Hematopoietic multipotent progenitor cell treated with erythropoietin and hydrocortisone succinate and interleukin-3 and kit ligand, for 8 days (in vitro differentiated cells): ENCODE data around the gene MED23.
"Not testable (repeated sequence)": the region's sequence is repeated elsewhere in the genome, so short reads cannot be mapped to it uniquely, and the experiment has no call there.

Experiments
- DNase-seq: peaks from one replicate; pipeline ENCODE4 v3.0.0-alpha.2; 2015

Gene MED23

GRCh38 chr6:131572686-131573415 lies 55.2 kb downstream of the MED23 start, which contains the start of gene ARG1:
Gene ARG1, plus strand, starts transcription at chr6:131573226. Its CDS starts 57 bp downstream, at chr6:131573283.
- DNase-seq = peak; percentile 60

- no peak for DNase-seq
Measured at GRCh38 chr6:131568726-131569125, 59.3 kb downstream of the MED23 start.

- no peak for DNase-seq
Measured at GRCh38 chr6:131565056-131565455, 63.0 kb downstream of the MED23 start.

DNA sequence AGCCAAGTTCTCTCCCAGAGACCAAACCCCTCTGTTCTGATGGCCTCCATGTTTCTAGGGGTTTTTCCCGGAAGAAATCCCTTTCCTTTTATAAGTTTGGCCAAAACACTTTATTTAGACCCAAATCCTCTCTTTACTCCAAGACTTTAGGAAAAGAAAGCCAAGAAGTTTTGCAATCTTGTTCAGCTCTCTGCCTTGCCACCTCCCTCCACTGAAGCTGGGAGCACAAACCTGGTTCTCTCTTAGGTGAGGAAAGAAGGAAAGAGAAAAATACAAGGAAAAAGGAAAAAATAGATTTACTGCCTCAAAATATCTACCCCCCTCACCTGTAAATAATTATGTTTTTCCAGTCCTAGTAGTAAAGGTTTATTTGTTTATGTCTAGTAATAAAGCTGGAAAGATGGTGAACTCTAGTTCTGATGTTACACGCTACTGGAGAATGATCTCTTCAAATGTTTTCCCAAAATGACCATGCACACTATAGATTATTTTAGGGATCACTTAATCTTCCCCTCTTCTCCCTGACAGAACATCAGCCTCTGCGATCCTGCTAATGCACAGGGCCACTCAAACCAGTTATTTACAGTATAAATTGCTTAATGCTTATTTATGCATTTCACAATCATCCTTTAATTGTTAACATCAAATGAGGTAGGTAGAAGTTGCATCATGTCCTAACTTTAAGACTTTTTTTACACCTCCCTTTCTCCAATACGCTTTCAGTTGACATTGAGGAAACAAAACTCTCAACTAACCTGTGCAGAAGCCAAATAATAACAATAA lies 65.9 kb downstream of the MED23 start:
- DNase-seq = no peak

DNA sequence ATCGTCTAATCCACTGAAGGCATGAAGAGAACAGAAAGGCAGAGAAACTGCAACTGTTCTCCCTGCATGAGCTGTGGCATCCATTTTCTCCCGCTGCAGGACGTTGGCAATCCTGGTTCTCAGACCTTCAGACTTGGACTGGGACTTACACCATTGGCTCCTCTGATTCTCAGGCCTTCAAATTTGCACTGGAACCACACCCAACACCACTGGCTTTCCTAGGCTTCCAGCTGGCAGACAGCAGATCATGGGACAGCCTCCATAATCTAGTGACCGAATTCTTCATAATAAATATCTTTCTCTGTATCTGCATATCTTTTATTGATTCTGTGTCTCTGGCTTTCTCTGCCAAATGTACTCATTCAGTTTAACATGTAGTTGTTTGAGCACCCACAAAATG lies 69.1 kb downstream of the MED23 start:
- DNase-seq = no peak

- DNase-seq = no peak
Measured at GRCh38 chr6:131555992-131556391, 72.0 kb downstream of the MED23 start.

DNA sequence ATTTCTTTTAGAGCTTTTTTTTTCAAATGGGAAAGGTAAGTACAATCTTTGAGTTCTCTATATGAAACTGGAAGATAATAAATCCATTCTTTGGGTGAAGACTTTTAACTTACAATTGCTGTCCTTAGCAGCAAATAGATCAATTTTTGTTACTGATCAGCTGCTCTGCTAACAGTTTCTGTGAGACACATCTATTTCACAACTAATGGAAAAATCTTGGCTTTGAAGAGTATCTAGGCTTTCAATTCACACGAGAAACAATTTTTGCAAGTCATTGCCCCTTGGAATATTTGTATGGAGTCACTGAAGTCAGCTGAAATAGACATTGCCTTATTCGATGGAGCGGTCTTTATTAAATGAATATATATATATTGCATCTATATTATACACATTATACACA lies 75.5 kb downstream of the MED23 start:
- DNase-seq = no peak

- no peak for DNase-seq
Measured at GRCh38 chr6:131551902-131552301, 76.1 kb downstream of the MED23 start.

GRCh38 chr6:131549811-131550210 lies 78.2 kb downstream of the MED23 start:
- DNase-seq = no peak

- no peak for DNase-seq
Measured at GRCh38 chr6:131548441-131548840, 79.6 kb downstream of the MED23 start.

- DNase-seq = no peak
Measured at GRCh38 chr6:131547488-131547887, 80.6 kb downstream of the MED23 start.

DNA sequence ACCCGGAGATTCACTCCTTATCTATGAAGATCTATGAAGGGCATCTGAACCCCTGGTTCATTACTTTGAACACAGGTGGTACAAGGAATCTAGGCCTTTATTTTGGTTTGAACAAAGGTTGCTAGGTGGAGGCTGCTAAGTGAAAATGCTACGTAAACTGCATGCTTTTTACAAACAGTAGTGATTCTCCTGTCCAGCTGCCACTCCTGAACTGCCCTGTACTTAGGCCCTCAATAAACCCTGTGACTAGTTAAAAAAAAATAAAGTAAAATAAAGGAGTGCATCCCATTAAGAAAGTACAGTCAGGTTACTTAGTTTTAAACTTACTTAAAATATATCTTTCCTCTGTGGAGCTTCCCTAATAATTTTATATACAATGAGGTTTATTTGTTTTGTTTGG lies 82.7 kb downstream of the MED23 start:
- no peak for DNase-seq

- not testable (repeated sequence) for DNase-seq
Measured at GRCh38 chr6:131538615-131539014, 89.4 kb downstream of the MED23 start.

DNA sequence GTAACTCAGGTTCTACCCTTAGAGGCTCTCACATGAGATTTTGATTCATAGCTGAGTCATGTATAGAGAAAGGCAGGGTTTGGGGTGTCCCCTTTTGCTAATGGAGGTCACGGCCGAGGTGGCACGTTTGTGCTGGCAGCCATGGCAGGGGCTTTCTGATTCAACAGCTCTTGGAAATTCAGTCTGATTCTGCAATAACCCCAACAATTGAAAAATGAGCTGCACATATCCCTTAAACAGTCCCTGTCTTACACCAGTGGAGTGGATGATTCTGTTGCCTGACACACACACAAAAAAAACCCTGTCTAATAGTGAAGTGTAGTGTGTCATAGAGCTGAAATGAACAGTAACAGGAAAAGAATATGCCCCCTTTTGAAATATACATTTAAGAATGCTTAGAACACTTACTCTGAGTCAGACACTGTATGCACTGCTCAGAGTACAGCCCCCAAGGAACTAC lies 95.4 kb downstream of the MED23 start:
- no peak for DNase-seq

- DNase-seq = not testable (repeated sequence)
Measured at GRCh38 chr6:131531681-131532080, 96.4 kb downstream of the MED23 start.

- DNase-seq = not testable (repeated sequence)
Measured at GRCh38 chr6:131530936-131531335, 97.1 kb downstream of the MED23 start.

DNA sequence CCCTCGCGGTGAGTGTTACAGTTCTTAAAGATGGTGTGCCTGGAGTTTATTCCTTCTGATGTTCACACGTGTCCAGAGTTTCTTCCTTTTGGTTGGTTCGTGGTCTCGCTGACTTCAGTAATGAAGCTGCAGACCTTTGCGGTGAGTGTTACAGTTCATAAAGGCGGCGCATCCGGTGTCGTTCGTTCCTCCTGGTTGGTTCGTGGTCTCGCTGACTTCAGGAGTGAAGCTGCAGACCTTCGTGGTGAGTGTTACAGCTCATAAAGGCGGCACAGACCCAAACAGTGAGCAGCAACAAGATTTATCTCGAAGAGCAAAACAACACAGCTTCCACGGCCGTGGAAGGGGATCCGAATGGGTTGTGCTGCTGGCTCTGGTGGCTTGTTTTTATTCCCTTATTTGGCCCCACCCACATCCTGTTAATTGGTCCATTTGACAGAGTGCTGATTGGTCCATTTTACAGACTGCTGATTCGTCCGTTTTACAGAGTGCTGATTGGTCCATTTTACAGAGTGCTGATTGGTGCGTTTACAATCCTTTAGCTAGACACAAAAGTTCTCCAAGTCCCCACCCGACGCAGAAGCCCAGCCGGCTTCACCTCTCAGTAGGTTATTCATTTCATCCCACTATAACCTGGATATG lies 103.2 kb downstream of the MED23 start:
- DNase-seq = no peak

- DNase-seq = no peak
Measured at GRCh38 chr6:131523988-131524673, 103.9 kb downstream of the MED23 start.
